ENCODE data around the gene FARS2.

The FARS2 gene

DNA sequence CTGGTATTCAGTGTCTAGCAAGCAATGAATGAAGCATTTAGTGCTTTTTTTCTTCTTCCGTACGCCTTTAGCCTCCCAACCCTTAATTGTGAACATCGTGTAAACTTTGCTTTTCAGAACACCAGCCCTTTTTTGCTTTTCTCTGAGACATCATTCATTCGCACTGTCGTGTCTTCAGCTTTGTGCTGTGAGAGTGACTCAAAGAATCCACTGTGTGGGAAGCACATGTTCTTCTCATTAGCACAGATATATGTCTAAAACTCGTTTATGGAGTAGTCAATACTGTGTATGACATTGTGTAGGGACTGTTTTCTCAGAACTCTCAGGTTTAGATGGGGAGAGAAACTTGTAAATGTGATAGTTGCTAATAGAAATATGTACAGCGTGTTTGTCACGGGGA lies 279.1 kb downstream of the FARS2 start:
- H3K27me3 ChIP-seq (replicated peaks; ENCODE audit: control insufficient read depth, insufficient read depth, low read length) = no peaks in the 10 kb centered on the region
- TF ChIP-seq, protein P1, sequence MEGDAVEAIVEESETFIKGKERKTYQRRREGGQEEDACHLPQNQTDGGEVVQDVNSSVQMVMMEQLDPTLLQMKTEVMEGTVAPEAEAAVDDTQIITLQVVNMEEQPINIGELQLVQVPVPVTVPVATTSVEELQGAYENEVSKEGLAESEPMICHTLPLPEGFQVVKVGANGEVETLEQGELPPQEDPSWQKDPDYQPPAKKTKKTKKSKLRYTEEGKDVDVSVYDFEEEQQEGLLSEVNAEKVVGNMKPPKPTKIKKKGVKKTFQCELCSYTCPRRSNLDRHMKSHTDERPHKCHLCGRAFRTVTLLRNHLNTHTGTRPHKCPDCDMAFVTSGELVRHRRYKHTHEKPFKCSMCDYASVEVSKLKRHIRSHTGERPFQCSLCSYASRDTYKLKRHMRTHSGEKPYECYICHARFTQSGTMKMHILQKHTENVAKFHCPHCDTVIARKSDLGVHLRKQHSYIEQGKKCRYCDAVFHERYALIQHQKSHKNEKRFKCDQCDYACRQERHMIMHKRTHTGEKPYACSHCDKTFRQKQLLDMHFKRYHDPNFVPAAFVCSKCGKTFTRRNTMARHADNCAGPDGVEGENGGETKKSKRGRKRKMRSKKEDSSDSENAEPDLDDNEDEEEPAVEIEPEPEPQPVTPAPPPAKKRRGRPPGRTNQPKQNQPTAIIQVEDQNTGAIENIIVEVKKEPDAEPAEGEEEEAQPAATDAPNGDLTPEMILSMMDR (IDR thresholded peaks at IDR 0.05; ENCODE audit: insufficient read depth, low read length, poor library complexity, severe bottlenecking) = no peak
- H3K36me3 ChIP-seq (ENCODE audit: control insufficient read depth, insufficient read depth, low read length) = no peaks in the 10 kb centered on the region
- DNase-seq (ENCODE audit: extremely low read depth, insufficient read length) = no peak
- no peak overlapping the region for H3K4me3 ChIP-seq (replicated peaks; ENCODE audit: low read depth, low read length)

DNA sequence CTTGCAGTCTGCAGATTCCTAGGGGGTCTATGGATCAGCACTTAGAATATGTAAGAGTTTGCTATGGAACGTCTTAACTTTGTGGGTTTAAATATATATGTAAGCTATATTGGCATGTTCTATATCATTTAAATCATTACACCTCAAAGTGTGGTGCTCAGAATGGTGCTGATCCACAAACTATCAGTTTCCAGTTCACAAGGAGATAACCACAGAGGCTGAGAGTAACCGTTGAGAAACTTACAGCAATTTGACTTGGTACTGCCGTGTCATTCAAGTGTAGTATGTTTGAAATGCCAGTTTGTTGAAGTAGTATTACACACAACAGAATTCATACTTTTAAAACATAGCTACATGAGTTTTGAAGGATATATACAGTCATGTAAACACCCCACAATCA lies 279.7 kb downstream of the FARS2 start:
- no peaks in the 10 kb centered on the region for H3K36me3 ChIP-seq (ENCODE audit: control insufficient read depth, insufficient read depth, low read length)
- DNase-seq (ENCODE audit: extremely low read depth, insufficient read length) = no peak
- H3K4me3 ChIP-seq (replicated peaks; ENCODE audit: low read depth, low read length) = no peak overlapping the region
- TF ChIP-seq, protein P1 (IDR thresholded peaks at IDR 0.05; ENCODE audit: insufficient read depth, low read length, poor library complexity, severe bottlenecking) = no peak
- H3K27me3 ChIP-seq (replicated peaks; ENCODE audit: control insufficient read depth, insufficient read depth, low read length) = no peaks in the 10 kb centered on the region

DNA sequence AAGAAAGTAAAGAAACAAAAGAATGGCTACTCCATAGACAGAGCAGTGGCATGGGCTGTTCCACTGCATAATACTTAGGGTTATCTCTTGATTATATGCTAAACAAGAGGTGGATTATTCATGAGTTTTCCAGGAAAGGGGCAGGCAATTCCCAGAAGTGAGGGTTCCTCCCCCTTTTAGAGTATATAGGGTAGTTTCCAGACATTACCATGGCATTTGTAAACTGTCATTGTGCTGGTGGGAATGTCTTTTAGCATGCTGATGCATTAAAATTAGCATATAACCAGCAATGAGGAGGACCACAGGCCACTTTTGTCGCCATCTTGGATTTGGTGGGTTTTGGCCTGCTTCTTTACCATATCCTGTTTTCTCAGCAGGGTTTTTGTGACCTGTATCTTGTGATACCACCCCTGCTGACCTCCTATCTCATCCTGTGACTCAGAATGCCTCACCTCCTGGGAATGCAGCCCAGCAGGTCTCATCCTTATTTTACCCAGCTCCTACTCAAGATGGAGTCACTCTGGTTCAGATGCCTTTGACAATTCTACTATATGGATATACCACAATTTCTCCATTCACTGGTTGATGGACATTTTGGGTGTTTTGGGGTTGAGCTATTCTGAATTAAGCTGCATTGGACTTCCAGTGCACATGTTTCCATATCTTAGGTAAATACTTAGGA lies 280.6 kb downstream of the FARS2 start:
- TF ChIP-seq, protein P1 (IDR thresholded peaks at IDR 0.05; ENCODE audit: insufficient read depth, low read length, poor library complexity, severe bottlenecking) = no peak
- Histone ChIP-seq H3K36me3 (ENCODE audit: control insufficient read depth, insufficient read depth, low read length) (no peaks in the 10 kb centered on the region), H3K27me3 (replicated peaks; ENCODE audit: control insufficient read depth, insufficient read depth, low read length) (no peaks in the 10 kb centered on the region), H3K4me3 (replicated peaks; ENCODE audit: low read depth, low read length) (no peak overlapping the region)
- no peak for DNase-seq (ENCODE audit: extremely low read depth, insufficient read length)

DNA sequence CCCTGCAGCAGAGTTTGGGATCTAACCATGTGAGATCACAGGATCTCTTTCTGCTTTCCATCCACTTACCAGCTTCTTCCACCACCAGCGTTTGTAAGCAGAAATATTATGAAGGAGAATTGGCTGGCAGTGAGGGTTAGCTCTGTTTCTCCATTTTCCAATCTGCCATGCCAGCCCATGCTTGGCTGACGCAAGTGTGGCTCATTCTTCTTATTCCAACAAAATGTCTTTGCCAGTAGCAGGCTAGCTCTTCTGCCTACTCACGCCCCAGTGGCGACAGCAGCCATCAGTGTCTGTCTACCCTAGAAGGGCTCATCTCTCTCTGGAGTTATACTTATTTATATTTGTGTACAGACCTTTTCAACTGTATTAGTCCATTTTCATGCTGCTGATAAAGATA lies 286.2 kb downstream of the FARS2 start:
- H3K36me3 ChIP-seq (ENCODE audit: control insufficient read depth, insufficient read depth, low read length) = peaks cover 4% of the 10 kb centered on the region
- DNase-seq (ENCODE audit: extremely low read depth, insufficient read length) = no peak
- TF ChIP-seq, protein P1 (IDR thresholded peaks at IDR 0.05; ENCODE audit: insufficient read depth, low read length, poor library complexity, severe bottlenecking) = no peak

DNA sequence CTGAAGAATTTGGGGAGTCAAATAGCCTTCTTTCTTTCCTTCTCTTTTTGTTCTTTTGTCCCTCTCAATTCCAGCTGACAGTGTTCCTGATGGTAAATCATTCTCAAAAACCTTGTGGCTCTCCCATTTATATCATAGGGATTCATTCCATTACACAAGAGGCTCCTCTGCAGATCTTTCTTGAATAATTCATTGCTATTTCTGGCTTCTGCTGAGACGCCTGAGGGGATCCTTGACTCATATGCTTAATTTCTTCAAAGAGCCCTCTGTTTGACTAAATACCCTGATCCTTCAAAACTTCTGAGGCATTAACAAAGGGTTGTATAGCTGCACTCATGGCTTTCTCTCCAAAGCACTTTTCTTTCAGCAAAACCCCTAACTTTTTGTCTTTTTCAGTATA lies 289.3 kb downstream of the FARS2 start:
- Histone ChIP-seq H3K4me3 (replicated peaks; ENCODE audit: low read depth, low read length) (no peak overlapping the region), H3K27me3 (replicated peaks; ENCODE audit: control insufficient read depth, insufficient read depth, low read length) (no peaks in the 10 kb centered on the region), H3K36me3 (ENCODE audit: control insufficient read depth, insufficient read depth, low read length) (peaks cover 4% of the 10 kb centered on the region)
- DNase-seq (ENCODE audit: extremely low read depth, insufficient read length) = no peak
- TF ChIP-seq, protein P1 (IDR thresholded peaks at IDR 0.05; ENCODE audit: insufficient read depth, low read length, poor library complexity, severe bottlenecking) = no peak

More for the DNA sequence above, 286.2 kb downstream of the FARS2 start:
- H3K4me3 ChIP-seq (replicated peaks; ENCODE audit: low read depth, low read length) = no peak overlapping the region
- no peaks in the 10 kb centered on the region for H3K27me3 ChIP-seq (replicated peaks; ENCODE audit: control insufficient read depth, insufficient read depth, low read length)

DNA sequence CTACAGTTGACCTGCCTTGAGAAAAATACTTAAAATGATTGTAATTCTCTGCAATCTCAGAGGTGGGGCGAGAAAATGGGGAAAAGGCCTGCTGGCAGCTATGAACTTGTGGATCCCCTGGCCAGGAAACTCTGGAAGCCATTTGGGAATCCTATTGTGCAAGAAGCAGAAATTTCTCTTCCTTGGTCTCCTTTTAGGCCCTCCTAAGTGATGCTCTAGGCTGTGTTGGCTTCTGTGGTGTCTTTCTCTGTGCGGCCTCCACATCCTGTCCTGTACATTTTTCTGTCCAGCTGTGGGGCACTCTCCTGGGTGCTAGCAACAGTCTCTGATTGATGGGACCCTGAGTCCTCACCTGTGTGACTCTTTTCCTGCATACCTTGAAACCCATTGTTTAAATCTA lies 290.9 kb downstream of the FARS2 start:
- H3K4me3 ChIP-seq (replicated peaks; ENCODE audit: low read depth, low read length) = no peak overlapping the region
- no peak for DNase-seq (ENCODE audit: extremely low read depth, insufficient read length)
- H3K27me3 ChIP-seq (replicated peaks; ENCODE audit: control insufficient read depth, insufficient read depth, low read length) = no peaks in the 10 kb centered on the region
- TF ChIP-seq, protein P1 (IDR thresholded peaks at IDR 0.05; ENCODE audit: insufficient read depth, low read length, poor library complexity, severe bottlenecking) = no peak
- peaks cover 4% of the 10 kb centered on the region for H3K36me3 ChIP-seq (ENCODE audit: control insufficient read depth, insufficient read depth, low read length)
